HL-60 (cell line): Measurements from ENCODE around the gene SYNPO.
A peak's percentile ranks its signal among the peaks of the same experiment; 100 is the strongest.

Experiments used
- DNase-seq, 2 experiments: peaks; one replicate each; pipeline ENCODE4 v3.0.0-alpha.2; 2010 to 2020; ENCODE audit warnings: low read depth in 1 of 2, low spot score in 1 of 2
- H3K27ac ChIP-seq: fragments of 250-450 bp; sonication (Bioruptor Pico); replicated peaks from 2 replicates; pipeline ENCODE4 v1.5.1; 2020; ENCODE audit warnings: mild to moderate bottlenecking, moderate library complexity
- H3K27me3 ChIP-seq: fragments of 250-450 bp; sonication (Bioruptor Pico); 2 replicates; pipeline ENCODE4 v1.5.1; 2021; ENCODE audit warnings: mild to moderate bottlenecking, moderate library complexity; ENCODE audit not compliant: insufficient read depth, poor library complexity, severe bottlenecking
- H3K4me3 ChIP-seq: replicated peaks from 2 replicates; pipeline ENCODE4 v1.5.1; 2011; ENCODE audit warnings: mild to moderate bottlenecking, control low read depth, low read length; ENCODE audit not compliant: insufficient read depth
- CTCF ChIP-seq: IDR thresholded peaks from one replicate; pipeline ENCODE4 v1.5.1; 2011; ENCODE audit warnings: low read length, control low read depth, inconsistent platforms; ENCODE audit not compliant: insufficient read depth
- GABPA ChIP-seq: IDR thresholded peaks from 2 replicates; pipeline ENCODE4 v1.6.1; 2012; ENCODE audit warnings: low read depth
- POLR2AphosphoS5 ChIP-seq: IDR thresholded peaks from 2 replicates; pipeline ENCODE4 v1.6.1; 2012; ENCODE audit warnings: low read depth
- REST ChIP-seq: IDR thresholded peaks from 2 replicates; pipeline ENCODE4 v1.6.1; 2012; ENCODE audit warnings: low read depth; ENCODE audit not compliant: insufficient replicate concordance
- SPI1 ChIP-seq: IDR thresholded peaks from 2 replicates; pipeline ENCODE4 v1.6.1; 2012; ENCODE audit warnings: low read depth, mild to moderate bottlenecking, borderline replicate concordance

Gene SYNPO

GRCh38 chr5:150692276-150692675, 51.8 kb downstream of the SYNPO start:
- no peak for TF ChIP-seq SPI1
- no peak for TF ChIP-seq REST
- TF ChIP-seq CTCF = no peak
- no peak for TF ChIP-seq GABPA
- no peak for TF ChIP-seq POLR2AphosphoS5
- Histone ChIP-seq H3K27me3 (no peaks in the 10 kb centered on the region), H3K4me3 (no peak overlapping the region), H3K27ac (no peak overlapping the region)
- no peak for DNase-seq

- Histone ChIP-seq H3K27me3 (no peaks in the 10 kb centered on the region), H3K4me3 (no peak overlapping the region), H3K27ac (no peak overlapping the region)
- DNase-seq = no peak
- TF ChIP-seq POLR2AphosphoS5 (no peak), REST (no peak), SPI1 (no peak), GABPA (no peak), CTCF (no peak)
These were observed 54.2 kb downstream of the SYNPO start for GRCh38 chr5:150694612-150695011.

- H3K27ac ChIP-seq = peak overlapping the region; percentile 94
- TF ChIP-seq GABPA (no peak), SPI1 (peak; percentile 65; the same call in 1 of the 2 replicates), POLR2AphosphoS5 (no peak), CTCF (no peak), REST (no peak)
These were observed 59.8 kb downstream of the SYNPO start for GRCh38 chr5:150700246-150700593.

More at GRCh38 chr5:150700246-150700593, 59.8 kb downstream of the SYNPO start:
- H3K4me3 ChIP-seq = peak overlapping the region; percentile 98
- no peak for DNase-seq
- no peaks in the 10 kb centered on the region for H3K27me3 ChIP-seq
